Body of pancreas (tissue), 4 donors: ENCODE results near the gene DNASE1L3.

Source experiments
- POLR2A ChIP-seq, 3 donors: fragments of 450-650 bp; IDR thresholded peaks; one replicate each; pipeline ENCODE4 v1.6.1; 2016; ENCODE audit warnings: antibody characterized with exemption in 3 of 3, mild to moderate bottlenecking in 2 of 3
- TF ChIP-seq, protein P1 (sequence below), 7 experiments: fragments of 450-650 bp in 4 of 7; fragments of 200-600 bp in 3 of 7; sonication (generic) in 3 of 7; IDR thresholded peaks; one replicate each; pipeline ENCODE4 v1.5.1; 2016 to 2019; ENCODE audit warnings: antibody characterized with exemption in 7 of 7

DNA sequence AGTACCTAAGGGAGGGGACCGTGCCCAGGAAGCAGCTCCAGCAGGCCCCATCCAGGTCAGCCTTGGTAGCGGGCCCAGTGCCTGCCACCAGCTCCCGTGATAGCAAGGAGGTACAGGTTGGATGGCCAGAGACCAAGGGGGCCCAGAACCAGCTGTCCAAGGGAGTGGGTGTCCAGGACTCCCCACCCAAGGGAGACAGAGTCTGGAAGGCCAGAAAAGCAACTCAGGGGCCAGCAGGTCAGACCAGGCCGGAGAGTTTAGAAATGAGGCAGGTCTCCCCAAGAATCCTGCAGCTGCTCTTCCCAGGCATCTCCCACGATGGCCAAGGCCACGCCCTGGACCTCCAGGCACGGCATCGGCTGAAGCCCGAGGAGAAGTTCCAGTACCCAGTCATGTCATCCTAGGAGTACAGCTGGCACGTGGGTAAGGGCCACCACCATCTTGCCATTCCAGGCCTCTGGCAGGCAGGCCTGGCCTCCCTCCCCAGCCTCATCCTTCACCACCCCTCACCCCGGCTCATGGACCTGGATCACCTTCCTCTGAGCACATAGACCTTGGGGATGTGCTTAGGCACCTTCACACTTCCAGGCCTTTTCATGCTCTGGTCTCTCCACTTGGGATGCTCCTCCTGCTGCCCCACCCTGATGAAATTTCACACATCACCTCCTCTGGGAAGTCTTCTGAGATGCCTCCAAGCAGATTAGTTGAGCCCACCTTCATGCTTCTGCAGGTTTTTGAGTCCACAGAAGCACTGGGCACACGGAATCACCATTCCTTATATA, 30.5 kb downstream of the DNASE1L3 start:
- TF ChIP-seq, protein P1, sequence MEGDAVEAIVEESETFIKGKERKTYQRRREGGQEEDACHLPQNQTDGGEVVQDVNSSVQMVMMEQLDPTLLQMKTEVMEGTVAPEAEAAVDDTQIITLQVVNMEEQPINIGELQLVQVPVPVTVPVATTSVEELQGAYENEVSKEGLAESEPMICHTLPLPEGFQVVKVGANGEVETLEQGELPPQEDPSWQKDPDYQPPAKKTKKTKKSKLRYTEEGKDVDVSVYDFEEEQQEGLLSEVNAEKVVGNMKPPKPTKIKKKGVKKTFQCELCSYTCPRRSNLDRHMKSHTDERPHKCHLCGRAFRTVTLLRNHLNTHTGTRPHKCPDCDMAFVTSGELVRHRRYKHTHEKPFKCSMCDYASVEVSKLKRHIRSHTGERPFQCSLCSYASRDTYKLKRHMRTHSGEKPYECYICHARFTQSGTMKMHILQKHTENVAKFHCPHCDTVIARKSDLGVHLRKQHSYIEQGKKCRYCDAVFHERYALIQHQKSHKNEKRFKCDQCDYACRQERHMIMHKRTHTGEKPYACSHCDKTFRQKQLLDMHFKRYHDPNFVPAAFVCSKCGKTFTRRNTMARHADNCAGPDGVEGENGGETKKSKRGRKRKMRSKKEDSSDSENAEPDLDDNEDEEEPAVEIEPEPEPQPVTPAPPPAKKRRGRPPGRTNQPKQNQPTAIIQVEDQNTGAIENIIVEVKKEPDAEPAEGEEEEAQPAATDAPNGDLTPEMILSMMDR (IDR thresholded peaks at IDR 0.05), result no peak
- TF ChIP-seq POLR2A (IDR thresholded peaks at IDR 0.05), result no peak
